Large intestine (tissue), 3 donors: Measurements from ENCODE around the gene CDR2. TPM values are rescaled to one million over a fixed set of nuclear protein-coding genes. Genes with fewer than 3 reads are reported as not detected.

Source experiments
- DNase-seq, 2 donors: peaks; one replicate each; pipeline versions ENCODE4 v3.0.0 to v3.0.0-alpha.2; 2013
- H3K27ac ChIP-seq: one replicate; pipeline ENCODE4 v1.5.1; 2013; ENCODE audit warnings: low read length
- H3K27me3 ChIP-seq: 2 replicates; pipeline ENCODE4 v1.6.1; 2013; ENCODE audit warnings: low read length; ENCODE audit not compliant: control insufficient read depth, insufficient read depth
- H3K36me3 ChIP-seq: 2 replicates; pipeline ENCODE4 v1.6.1; 2013; ENCODE audit warnings: low read length; ENCODE audit not compliant: control insufficient read depth, insufficient read depth
- H3K4me1 ChIP-seq: one replicate; pipeline ENCODE4 v1.6.1; 2013; ENCODE audit warnings: low read length; ENCODE audit not compliant: control insufficient read depth, insufficient read depth
- H3K4me3 ChIP-seq: one replicate; pipeline ENCODE4 v1.5.1; 2013; ENCODE audit warnings: low read length
- H3K9me3 ChIP-seq: one replicate; pipeline ENCODE4 v1.6.1; 2013; ENCODE audit warnings: mild to moderate bottlenecking, low read depth, low read length, moderate library complexity; ENCODE audit not compliant: control insufficient read depth
- WGBS: methylation state at CpG from one replicate; pipeline ENCODE4 v1.1.5; 2013; ENCODE audit warnings: low lambda C conversion rate; ENCODE audit not compliant: insufficient coverage; 5-methylcytosine and 5-hydroxymethylcytosine counted together
- polyA plus RNA-seq: library from polyadenylated mRNA; unstranded; fragments of 120-200 nt; gene quantifications from one replicate; pipeline ENCODE4 v1.2.1, GENCODE V29; 2013

The CDR2 gene
- polyA plus RNA-seq, 1 donor, result 41.1 TPM

DNA sequence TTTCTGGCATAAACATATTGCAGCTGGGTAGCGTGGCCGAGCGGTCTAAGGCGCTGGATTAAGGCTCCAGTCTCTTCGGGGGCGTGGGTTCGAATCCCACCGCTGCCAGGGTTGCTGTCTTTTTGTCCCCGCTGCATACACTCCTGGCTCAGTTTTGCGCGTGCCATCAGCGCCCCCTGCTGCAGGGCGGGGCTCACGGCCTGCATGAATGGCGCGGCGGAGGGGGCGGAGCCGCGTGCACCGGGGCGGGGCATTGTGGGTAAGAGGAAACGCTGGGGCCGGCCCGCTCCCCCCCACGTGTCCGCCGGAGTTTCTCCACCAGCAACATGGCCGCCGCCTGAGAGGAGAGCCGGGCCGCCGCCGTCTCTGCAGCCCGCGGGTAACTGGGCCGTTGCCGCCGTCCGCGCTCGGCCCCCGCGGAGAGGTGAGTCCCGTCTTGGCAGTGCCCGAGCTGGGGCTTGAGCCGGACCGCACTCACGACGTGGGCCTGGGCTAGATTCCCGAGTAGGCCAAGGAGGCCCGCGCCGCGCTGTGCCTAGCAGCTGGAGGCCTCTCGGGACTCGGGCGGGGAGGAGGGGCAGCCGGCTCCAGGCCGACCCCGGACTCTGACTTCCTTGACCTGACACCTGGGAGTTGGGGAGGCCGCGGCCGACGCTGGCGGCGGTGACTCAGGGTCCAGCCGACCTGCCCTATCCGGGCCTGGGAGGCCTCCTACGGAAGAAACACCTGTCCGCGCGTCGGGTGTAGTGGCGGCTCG lies 77.1 kb downstream of the CDR2 start, which contains the start of gene POLR3E:
POLR3E (plus strand) TSS at position 296 of the 757 bp plus-strand sequence. CDS start 5,560 bp downstream, outside the sequence.
- peak within 1 kb of the TSS; percentile 97 for H3K27ac ChIP-seq
- no CpG with 5 or more reads among the region's 76 CpGs for WGBS

DNA sequence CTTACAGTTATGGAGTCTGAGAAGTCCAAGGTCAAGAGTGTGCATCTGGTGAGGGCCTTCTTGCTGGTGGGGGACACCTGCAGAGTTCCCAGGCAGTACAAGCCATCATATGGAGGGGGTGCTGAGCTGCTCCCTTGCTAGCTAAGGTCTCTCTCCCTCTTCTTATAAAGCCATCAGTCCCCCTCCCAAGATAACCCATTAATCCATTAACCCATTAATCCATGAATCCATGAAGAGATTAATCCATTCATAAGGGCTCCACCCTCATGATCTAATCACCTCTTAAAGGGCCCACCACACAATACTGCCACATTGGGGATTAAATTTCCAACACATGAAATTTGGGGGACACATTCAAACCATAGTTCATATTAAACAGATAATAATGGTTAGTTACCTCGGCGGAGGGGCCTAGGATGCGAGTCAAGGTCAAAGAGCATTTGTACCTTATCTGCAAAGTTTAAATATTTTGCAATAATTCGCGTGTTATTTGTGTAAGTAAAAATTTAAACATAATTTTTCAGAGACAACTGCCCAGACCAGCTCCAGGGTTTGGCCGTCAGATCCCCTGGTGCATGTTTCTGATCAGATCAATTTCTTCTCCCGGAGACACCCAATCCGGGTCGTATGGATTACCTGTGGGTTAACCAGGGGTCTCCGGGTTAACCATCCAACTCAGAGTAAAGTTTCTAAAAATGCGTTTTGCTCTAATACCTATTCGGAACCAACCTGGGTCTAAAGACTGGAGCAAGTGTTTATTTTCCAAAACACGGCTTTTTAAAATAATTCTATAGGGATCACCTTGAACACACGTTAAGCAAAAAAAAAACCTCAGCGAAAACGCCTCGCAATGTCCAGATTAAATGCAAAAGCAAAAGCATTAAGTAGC lies 78.0 kb downstream of the CDR2 start:
- Histone ChIP-seq H3K27ac (peak overlapping the region; percentile 64), H3K4me1 (peaks cover 3% of the 10 kb centered on the region), H3K9me3 (no peaks in the 10 kb centered on the region), H3K4me3 (peak overlapping the region; percentile 66), H3K27me3 (no peaks in the 10 kb centered on the region), H3K36me3 (peaks cover 3% of the 10 kb centered on the region)
- DNase-seq, result peak in 1 of 2 donors; percentile 39
- WGBS, result 0% methylated on average over 5 of the region's 17 CpGs

More for the DNA sequence above, 77.1 kb downstream of the CDR2 start, which contains the start of gene POLR3E:
- peak; percentile 99 for DNase-seq
- Histone ChIP-seq H3K27me3 (no peaks in the 10 kb centered on the region), H3K36me3 (peaks cover 3% of the 10 kb centered on the region), H3K9me3 (no peaks in the 10 kb centered on the region), H3K4me1 (peaks cover 3% of the 10 kb centered on the region), H3K4me3 (peak within 1 kb of the TSS; percentile 80)

Other genes starting within 250 kb of the CDR2 start
- gene SDR42E2, start 212.1 kb downstream of the CDR2 start, polyA plus RNA-seq, result 0.06 TPM
- gene EEF2K, start 168.3 kb downstream of the CDR2 start, polyA plus RNA-seq, result 18.7 TPM
- gene POLR3E, start 77.2 kb downstream of the CDR2 start, polyA plus RNA-seq, result 54.8 TPM
- 199 TPM for gene NPIPB5, start 136.3 kb upstream of the CDR2 start, polyA plus RNA-seq